IPS DF 4.7 (cell line): ENCODE measurements around the gene ATP6V1A.
"Not testable (repeated sequence)": the region's sequence is repeated elsewhere in the genome, so short reads cannot be mapped to it uniquely, and the experiment has no call there.

ENCODE experiments used
- DNase-seq: peaks from one replicate; pipeline ENCODE4 v3.0.0-alpha.2; 2013; ENCODE audit warnings: low spot score; ENCODE audit errors: extremely low read depth

Gene ATP6V1A

DNA sequence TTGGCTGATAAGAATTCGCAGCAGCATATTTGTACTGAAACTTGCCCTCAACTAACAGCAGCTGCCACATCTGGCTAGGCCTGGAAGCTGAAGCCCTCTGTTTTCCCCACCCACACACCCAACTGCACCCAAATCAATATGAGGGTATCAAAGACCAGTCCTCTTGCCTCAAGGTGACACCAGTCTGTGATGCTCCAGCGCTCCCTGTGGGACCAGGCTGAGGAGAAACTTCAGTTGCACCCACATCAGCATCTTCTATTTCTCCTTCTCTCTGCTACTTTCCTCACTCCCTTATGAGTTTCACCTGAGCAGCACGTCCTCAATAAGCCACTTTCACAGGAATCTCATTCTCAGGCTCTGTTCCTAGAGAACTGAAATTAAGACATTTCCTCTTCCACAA lies 73.0 kb downstream of the ATP6V1A start:
- DNase-seq = no peak

DNA sequence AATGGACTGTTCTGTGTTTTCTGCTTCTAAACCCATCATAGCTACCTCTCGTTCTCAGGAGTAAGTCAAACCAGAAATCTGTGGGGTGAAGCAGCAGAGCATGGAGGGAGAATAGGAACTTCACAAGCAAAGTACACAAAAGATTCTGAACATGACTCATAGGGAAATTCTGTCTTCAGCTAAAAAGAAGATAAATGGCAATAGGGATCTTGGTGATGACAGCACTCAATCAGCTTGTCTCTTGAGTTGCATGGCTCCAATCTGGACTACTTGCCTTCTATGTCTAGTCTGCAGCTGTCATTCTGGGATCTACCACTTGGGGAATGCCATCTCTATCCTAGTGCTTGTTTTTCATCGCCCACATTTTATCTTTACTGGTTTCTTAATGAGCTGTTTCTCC lies 78.3 kb downstream of the ATP6V1A start:
- DNase-seq = no peak

DNA sequence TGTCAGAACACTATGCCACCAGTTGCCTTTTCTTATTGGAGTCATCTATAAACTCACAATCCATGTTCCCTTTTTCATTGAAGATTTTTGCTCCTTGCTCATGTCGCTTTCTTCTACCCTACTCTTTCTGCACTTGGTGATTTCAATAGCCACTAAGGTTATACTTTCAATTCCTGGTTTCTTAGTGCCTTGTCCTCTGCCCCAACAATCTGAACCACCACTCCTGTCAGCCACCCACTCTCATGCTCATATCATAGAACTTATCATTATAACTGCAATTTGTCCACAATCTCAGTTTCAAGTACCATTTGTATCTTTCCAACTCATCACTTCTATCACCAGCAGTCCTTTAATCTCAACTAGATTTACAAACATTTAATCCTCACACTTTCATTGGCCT lies 81.8 kb downstream of the ATP6V1A start:
- DNase-seq = no peak

DNA sequence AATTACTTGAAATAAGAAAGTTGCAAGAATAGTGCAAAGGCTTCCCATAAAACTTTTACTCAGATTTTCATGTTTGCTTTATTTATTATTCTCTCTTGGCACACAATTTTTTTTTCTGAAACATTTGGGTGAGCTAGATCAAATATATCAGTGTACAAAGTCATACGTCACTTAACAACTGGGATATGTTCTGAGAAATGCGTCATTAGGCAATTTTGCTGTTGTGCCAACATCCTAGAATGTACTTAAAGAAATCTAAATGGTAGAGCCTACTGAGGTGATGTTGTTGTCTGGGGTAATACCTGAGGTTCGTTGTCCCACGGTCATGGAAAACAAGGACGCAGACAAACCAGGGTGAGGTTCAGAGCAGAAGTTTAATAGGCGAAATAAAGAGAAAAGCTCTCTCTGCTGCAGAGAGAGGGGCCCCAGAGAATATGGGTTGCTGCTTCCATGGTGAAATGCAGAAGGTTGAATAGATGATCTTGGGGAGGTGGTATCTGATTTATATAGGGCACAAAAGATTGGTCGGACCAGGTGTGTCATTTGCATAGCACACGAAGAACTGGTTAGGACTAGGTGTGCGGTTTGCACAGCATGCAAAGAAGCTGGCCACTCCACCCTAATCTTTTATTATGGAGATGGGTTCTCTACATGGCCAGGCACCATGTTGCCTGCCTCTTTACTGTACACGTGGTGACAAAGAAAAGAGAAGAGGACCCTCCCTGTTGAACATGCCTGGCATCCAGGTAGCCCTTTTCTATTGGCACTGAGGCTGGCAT lies 82.9 kb downstream of the ATP6V1A start:
- no peak for DNase-seq

DNA sequence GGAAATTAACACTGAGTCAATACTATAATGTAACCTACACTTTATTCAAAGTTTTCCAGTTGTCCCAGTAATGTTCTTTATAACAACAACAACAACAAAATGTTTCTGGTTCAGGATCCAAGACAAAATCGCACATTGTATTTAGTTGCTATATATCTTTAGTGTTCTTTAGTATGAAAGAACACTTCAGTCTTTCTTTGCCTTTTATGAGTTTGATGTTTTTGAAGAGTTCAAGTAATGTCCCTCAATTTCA lies 84.2 kb downstream of the ATP6V1A start:
- no peak for DNase-seq

DNA sequence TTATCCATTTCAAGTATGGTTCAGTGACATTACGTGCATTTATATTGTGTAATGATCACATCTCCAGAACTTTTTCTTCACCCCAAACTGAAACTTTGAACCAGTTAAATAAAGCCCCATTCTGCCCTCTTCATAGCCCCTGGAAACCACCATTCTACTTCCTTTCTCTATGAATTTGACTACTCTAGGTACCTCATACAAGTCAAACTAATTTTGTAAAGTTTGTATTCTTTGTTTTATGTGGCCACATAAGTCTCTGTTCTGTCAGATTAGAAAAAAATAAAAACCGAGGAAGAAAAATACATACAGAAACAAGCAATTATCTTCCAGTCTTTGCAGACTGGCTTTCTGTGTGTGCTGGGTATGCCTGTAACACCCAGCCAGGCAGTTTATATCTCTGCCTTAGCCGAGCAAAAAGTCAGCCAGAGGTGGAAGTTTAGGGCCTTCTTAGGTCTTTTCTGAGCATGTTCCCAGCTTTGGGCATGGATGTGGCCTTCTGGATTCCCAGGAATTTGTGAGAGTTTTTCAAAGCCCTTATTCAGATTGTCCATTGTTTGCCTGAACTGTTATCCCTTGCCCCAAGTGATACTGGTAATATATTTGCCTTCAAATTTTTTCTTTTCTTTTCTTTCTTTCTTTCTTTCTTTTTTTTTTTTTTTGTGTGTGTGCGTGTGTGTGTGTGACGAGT lies 85.8 kb downstream of the ATP6V1A start:
- DNase-seq = no peak

DNA sequence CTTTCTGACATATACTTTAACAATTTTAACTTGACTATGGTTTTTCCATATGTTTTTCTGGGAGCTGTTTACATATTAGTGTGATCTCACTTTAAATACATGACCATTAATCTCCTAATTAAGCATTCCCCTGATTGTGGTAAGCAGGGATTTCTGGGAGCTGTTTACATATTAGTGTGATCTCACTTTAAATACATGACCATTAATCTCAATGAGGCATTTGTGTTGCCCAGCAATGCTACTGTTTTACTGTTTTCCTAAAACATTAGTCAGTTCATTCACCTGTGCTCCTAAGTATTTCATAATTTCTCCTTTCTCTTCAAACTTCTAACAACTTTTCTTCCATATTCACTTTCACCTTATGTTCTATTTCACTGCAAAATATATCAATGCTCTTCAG lies 88.1 kb downstream of the ATP6V1A start:
- DNase-seq = no peak

DNA sequence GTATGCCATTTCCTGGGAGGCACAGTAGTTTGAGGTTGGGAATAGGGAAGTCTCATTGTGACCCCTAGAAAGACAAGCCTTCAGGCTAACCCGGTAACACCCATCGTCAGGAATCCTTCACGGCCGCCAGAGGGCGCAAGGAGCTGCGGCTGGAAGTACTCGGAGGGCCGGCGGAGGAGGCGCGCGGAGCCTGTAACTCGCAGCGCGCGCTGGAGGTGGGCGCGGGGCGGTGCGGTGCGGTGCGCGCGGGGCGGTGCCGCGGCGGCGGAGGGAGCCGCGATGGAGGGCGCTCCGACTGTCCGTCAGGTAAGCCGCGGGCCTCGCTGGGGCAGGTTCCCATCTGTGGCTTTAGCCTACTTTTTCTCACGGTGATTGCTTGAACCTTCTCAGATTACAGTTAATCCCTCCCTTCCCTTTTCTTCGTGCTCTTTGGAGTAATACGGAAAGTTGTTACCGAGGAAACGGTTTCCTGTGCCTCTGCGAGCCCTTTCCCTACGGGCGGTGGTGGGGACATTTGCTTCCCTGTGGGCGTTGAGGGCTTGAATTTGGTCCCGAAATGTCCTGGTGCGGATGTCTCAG lies 91.9 kb downstream of the ATP6V1A start, which contains the start of gene GRAMD1C:
Gene GRAMD1C (plus strand): TSS at position 158 of the 579 bp plus-strand sequence. CDS start 122 bp downstream, at position 280.
- peak; percentile 87 for DNase-seq

DNA sequence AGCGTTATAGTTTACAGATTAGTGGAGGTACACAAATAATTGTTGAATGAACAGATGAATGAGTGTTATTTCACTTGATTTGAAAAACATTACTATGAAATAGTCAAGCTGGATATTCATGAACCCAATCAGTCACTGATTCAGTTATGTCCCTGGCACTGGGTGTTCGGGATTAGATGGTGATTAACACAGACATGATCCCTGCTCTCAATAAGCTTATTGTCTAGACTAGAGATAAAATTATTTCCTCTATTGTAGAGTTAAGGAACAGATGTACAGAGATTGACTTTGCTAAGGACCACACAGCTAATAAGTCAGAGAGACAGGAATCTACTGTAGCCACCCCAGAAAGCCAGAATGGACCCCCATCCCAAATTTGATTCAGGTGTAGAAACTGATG lies 92.7 kb downstream of the ATP6V1A start:
- no peak for DNase-seq

DNA sequence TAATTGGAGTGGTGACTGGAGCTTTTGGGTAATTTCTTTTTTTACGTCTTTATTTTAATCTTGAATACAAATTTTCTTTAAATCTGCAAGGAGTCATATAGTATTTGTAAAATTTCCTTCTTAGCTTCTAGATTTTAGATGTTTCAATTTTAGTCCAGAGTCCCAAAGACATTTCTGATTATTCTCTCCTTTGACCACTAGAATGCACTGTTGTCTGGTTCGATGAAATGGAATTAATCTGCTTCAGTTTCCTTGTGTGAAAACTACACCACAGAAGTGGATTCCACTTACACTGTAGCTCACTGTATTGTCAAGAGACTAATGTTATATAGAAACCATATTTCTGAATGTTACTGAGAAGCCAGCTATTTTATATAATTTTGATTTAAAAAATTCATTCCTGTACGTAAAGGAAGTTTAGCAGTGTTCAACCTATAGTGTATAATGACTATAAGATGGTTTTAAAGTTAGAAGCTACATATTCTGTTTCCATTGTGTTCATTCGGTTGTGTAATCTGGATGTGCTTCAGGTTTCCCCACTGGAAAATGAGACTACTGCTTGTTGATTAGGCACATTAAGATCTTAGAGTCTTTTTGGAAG lies 97.9 kb downstream of the ATP6V1A start:
- DNase-seq = no peak

DNA sequence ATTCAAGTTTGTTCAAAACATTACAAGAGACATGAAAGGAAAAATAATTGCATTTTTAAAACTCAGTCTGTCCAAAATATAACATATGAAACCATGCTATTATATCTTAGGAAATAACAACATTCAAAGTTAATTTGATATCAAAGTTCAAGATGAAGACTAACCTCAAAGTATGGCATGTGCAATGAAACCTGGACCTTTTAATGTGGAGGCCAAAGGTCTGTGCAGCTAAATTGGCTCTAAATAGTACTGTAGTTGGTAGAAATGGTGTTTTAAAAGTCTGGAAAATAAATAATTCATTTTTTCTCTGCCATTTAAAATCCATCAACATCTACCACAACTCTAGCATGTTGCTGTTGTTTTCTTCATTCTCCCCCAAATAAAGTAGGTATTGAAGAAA lies 100.4 kb downstream of the ATP6V1A start:
- DNase-seq = no peak

DNA sequence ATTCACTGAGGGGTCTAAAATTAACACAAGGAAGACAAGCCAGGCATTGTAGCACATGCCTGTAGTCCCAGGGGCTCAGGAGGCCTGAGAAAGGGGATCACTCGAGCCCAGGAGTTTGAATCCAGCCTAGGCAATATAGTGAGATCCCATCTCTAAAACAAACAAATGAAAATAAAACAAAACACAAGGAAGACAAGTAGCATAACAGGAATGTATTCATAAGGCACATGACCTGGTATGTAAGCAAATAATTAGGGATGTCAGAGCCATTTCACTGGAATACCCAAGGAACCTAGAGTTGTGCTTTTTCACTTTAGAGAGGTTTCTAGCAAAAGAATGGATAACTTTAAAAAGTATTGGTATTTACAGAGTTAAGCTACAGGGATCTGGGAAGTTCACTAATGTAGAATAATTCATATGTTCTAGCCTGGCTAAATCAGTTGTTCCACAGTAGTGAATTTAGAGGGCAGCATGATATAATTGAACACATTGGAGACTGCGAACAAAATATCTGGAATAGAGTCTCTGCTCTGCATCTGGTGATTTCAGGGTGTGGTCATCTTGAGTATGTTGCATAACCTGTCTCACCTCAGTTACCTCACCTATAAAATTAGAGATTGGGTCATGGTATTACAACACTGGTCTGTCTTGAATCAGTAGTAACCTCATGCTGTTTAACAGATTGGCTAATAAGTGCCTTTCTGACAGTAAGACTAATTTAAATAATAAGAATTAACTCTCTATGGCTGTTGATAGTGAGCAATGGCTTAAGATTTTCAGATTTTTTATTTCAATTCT lies 101.0 kb downstream of the ATP6V1A start:
- no peak for DNase-seq

DNA sequence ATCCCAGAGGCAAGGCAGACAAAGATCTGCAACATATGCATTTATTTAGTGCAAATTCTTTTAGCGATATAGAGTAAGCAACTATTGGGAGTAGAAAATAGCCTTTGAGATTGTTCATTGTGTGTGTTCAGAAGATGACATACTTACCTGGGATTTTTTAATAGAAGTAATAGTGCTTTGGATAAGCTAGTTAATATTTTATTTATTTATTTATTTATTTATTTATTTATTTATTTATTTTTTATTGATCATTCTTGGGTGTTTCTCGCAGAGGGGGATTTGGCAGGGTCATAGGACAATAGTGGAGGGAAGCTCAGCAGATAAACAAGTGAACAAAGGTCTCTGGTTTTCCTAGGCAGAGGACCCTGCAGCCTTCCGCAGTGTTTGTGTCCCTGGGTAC lies 102.2 kb downstream of the ATP6V1A start:
- not testable (repeated sequence) for DNase-seq

DNA sequence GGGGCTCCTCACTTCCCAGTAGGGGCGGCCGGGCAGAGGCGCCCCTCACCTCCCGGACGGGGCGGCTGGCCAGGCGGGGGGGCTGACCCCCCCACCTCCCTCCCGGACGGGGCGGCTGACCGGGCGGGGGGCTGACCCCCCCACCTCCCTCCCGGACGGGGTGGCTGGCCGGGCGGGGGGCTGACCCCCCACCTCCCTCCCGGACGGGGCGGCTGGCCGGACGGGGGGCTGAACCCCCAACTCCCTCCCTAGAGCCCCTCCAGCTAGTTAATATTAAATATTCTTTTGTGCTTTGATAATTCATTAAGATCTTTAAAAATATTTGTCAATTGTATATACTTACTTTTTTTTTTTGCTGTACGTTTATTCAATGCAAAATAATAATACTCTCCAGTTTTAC lies 103.0 kb downstream of the ATP6V1A start:
- DNase-seq = not testable (repeated sequence)

DNA sequence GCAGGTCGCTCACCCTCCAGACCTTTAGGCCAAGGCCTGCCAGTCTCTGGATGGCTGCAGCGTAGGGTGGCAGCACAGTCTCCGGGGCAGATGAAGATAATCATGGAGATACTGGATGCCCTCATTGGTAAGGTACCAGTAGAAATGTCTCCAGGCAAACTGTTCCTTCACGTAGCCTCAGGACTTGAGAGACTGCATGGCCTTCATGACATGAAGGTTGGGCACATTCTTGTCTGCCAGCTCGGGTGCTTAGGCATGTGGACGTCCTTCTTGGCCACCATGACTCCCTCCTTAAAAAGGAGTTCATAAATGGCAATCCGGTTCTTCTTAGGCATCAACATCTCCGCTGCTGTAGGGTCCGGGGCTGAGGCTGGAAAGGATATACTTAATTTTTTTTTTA lies 103.6 kb downstream of the ATP6V1A start:
- not testable (repeated sequence) for DNase-seq

DNA sequence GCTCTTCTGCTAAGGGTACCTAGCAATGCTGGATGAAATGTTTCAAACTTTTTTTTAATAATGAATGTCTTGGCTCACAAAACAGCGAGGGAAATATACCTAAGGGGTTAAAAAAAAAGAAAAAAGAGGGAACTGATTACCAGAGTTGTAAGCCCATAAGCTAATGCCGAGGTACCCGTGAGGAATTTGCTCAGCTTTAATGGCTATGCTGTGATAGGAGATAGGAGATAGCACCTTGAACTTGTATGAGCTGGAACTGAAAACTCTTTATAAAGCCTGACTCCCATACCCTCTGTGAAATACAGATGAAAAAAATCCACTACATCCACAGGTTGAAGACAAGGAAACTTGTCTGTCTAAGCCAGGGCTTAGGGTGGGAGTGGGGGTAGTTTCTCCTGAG lies 105.7 kb downstream of the ATP6V1A start:
- no peak for DNase-seq
